ENCODE data around the gene ZBTB16. TPM values are rescaled to one million over a fixed set of nuclear protein-coding genes. Genes with fewer than 3 reads are reported as not detected.

ZBTB16 gene
- polyA plus RNA-seq, 1 donor = 2.8 TPM

- Histone ChIP-seq H3K4me3 (ENCODE audit: low read length) (no peak overlapping the region), H3K27ac (ENCODE audit: low read length) (no peak overlapping the region), H3K36me3 (ENCODE audit: control insufficient read depth, insufficient read depth, low read length) (no peaks in the 10 kb centered on the region), H3K9me3 (ENCODE audit: control insufficient read depth, low read depth, low read length) (no peaks in the 10 kb centered on the region), H3K4me1 (ENCODE audit: control insufficient read depth, insufficient read depth, low read length) (peaks cover 9% of the 10 kb centered on the region), H3K27me3 (ENCODE audit: control insufficient read depth, insufficient read depth, low read length) (no peaks in the 10 kb centered on the region)
- 90% methylated on average over 2 of the region's 8 CpGs for WGBS (ENCODE audit: insufficient coverage, low lambda C conversion rate)
- DNase-seq = no peak
These were observed 61.1 kb downstream of the ZBTB16 start for GRCh38 chr11:114120606-114121005.

GRCh38 chr11:114121138-114121537 lies 61.6 kb downstream of the ZBTB16 start:
- H3K4me3 ChIP-seq (ENCODE audit: low read length) = no peak overlapping the region
- H3K27me3 ChIP-seq (ENCODE audit: control insufficient read depth, insufficient read depth, low read length) = no peaks in the 10 kb centered on the region
- H3K4me1 ChIP-seq (ENCODE audit: control insufficient read depth, insufficient read depth, low read length) = peaks cover 8% of the 10 kb centered on the region
- no peak overlapping the region for H3K27ac ChIP-seq (ENCODE audit: low read length)
- no CpG with 5 or more reads among the region's 6 CpGs for WGBS (ENCODE audit: insufficient coverage, low lambda C conversion rate)
- H3K9me3 ChIP-seq (ENCODE audit: control insufficient read depth, low read depth, low read length) = no peaks in the 10 kb centered on the region
- no peak for DNase-seq
- no peaks in the 10 kb centered on the region for H3K36me3 ChIP-seq (ENCODE audit: control insufficient read depth, insufficient read depth, low read length)

DNA sequence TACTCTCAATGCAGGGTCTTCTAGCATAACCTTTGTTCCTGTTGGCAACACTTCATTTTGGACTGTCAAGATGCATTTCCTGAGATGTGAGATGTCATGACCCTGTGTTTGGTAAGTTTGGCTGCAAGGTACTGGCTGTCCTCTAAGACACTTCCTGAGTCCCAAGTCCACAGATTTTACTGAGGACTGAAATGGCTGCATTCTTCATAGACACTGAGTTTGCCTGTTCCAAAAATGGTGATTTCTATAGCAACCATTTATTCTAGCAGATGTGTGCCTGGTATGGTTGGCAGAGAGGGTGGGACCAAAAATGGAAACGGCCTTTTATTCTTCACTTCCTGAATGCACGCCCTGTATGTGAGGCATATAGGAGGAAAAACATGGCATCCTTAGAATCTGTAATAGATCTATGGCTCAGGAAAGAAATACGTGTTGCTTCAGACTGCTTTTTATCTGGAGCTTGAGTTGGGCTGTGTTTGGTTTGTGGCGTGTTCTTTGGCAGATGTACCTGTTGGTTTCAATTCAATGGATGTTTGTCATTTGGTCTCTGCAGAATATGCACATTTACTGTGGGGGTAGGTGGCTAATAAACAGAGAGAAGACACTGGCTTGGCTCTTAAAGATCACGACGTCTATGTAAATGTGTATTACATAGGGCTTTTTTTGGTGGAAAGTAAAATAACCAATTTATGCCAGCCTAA lies 62.4 kb downstream of the ZBTB16 start:
- no peak overlapping the region for H3K27ac ChIP-seq (ENCODE audit: low read length)
- no peaks in the 10 kb centered on the region for H3K27me3 ChIP-seq (ENCODE audit: control insufficient read depth, insufficient read depth, low read length)
- no peak overlapping the region for H3K4me3 ChIP-seq (ENCODE audit: low read length)
- DNase-seq = no peak
- H3K4me1 ChIP-seq (ENCODE audit: control insufficient read depth, insufficient read depth, low read length) = peaks cover 4% of the 10 kb centered on the region
- no peaks in the 10 kb centered on the region for H3K9me3 ChIP-seq (ENCODE audit: control insufficient read depth, low read depth, low read length)
- WGBS (ENCODE audit: insufficient coverage, low lambda C conversion rate) = 80% methylated on average over 3 of the region's 6 CpGs
- H3K36me3 ChIP-seq (ENCODE audit: control insufficient read depth, insufficient read depth, low read length) = no peaks in the 10 kb centered on the region

DNA sequence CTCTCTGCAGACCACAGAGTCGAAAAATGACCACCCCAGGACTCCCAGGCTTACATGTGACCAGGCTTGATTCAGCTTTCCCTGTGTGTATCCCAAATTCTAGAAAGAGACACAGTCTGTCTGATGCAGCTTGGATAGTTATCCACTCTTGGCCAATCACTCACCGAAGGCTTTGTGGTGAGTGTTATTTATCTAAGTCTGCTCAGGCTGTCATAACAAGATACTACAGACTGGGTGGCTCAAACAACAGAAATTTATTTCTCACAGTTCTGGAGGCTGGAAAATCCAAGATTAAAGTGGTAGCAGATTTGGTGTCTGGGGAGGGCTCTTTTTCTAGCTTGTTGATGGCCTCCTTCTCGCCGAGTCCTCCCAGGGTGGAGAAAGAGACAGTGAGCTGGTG lies 63.2 kb downstream of the ZBTB16 start:
- H3K4me1 ChIP-seq (ENCODE audit: control insufficient read depth, insufficient read depth, low read length) = no peaks in the 10 kb centered on the region
- no peak for DNase-seq
- H3K27ac ChIP-seq (ENCODE audit: low read length) = no peak overlapping the region
- no peaks in the 10 kb centered on the region for H3K27me3 ChIP-seq (ENCODE audit: control insufficient read depth, insufficient read depth, low read length)
- WGBS (ENCODE audit: insufficient coverage, low lambda C conversion rate) = no CpG with 5 or more reads among the region's 4 CpGs
- H3K36me3 ChIP-seq (ENCODE audit: control insufficient read depth, insufficient read depth, low read length) = no peaks in the 10 kb centered on the region
- no peaks in the 10 kb centered on the region for H3K9me3 ChIP-seq (ENCODE audit: control insufficient read depth, low read depth, low read length)
- H3K4me3 ChIP-seq (ENCODE audit: low read length) = no peak overlapping the region

DNA sequence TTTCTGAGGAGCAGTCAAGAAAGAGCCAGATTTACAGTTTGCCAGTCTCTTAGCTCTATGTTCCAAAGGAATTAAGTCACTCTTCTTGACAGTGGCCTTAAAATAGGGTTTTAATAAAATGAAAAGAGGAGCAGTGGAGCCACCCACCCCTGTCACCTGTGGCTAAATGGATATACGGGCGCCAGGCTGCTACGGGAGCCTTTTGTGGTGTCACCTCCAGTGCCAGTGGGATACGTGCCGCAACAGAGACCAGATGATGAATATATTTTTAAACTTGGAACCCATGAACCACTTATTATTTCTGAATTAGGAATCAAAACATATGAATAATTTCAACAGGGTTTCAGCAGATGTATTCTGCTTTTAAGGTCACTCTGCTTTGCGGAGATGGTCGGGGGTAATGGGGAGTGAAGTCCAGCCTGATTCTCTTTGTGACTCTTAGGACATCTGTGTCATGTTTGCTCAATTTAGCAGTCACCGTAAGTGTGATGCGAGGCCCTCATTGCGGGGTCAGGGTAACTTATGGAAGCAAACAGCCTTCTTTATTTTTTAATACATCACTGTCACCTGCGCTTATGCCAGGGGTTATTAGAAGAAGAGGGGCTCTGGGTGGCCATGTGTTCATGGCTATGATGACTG lies 64.3 kb downstream of the ZBTB16 start:
- no peaks in the 10 kb centered on the region for H3K4me1 ChIP-seq (ENCODE audit: control insufficient read depth, insufficient read depth, low read length)
- no peak overlapping the region for H3K27ac ChIP-seq (ENCODE audit: low read length)
- no peaks in the 10 kb centered on the region for H3K9me3 ChIP-seq (ENCODE audit: control insufficient read depth, low read depth, low read length)
- WGBS (ENCODE audit: insufficient coverage, low lambda C conversion rate) = no CpG with 5 or more reads among the region's 11 CpGs
- DNase-seq = no peak
- H3K4me3 ChIP-seq (ENCODE audit: low read length) = no peak overlapping the region
- no peaks in the 10 kb centered on the region for H3K36me3 ChIP-seq (ENCODE audit: control insufficient read depth, insufficient read depth, low read length)
- H3K27me3 ChIP-seq (ENCODE audit: control insufficient read depth, insufficient read depth, low read length) = no peaks in the 10 kb centered on the region

GRCh38 chr11:114124601-114125144 lies 65.2 kb downstream of the ZBTB16 start:
- no peak overlapping the region for H3K4me3 ChIP-seq (ENCODE audit: low read length)
- WGBS (ENCODE audit: insufficient coverage, low lambda C conversion rate) = no CpG with 5 or more reads among the region's 5 CpGs
- no peaks in the 10 kb centered on the region for H3K36me3 ChIP-seq (ENCODE audit: control insufficient read depth, insufficient read depth, low read length)
- H3K4me1 ChIP-seq (ENCODE audit: control insufficient read depth, insufficient read depth, low read length) = no peaks in the 10 kb centered on the region
- H3K9me3 ChIP-seq (ENCODE audit: control insufficient read depth, low read depth, low read length) = no peaks in the 10 kb centered on the region
- H3K27me3 ChIP-seq (ENCODE audit: control insufficient read depth, insufficient read depth, low read length) = no peaks in the 10 kb centered on the region
- DNase-seq = no peak
- H3K27ac ChIP-seq (ENCODE audit: low read length) = no peak overlapping the region

- no peaks in the 10 kb centered on the region for H3K9me3 ChIP-seq (ENCODE audit: control insufficient read depth, low read depth, low read length)
- no peaks in the 10 kb centered on the region for H3K4me1 ChIP-seq (ENCODE audit: control insufficient read depth, insufficient read depth, low read length)
- no peak overlapping the region for H3K27ac ChIP-seq (ENCODE audit: low read length)
- no peak for DNase-seq
- no peaks in the 10 kb centered on the region for H3K36me3 ChIP-seq (ENCODE audit: control insufficient read depth, insufficient read depth, low read length)
- H3K4me3 ChIP-seq (ENCODE audit: low read length) = no peak overlapping the region
- WGBS (ENCODE audit: insufficient coverage, low lambda C conversion rate) = no CpG with 5 or more reads among the region's 7 CpGs
- no peaks in the 10 kb centered on the region for H3K27me3 ChIP-seq (ENCODE audit: control insufficient read depth, insufficient read depth, low read length)
These were observed 66.0 kb downstream of the ZBTB16 start for GRCh38 chr11:114125531-114125930.

DNA sequence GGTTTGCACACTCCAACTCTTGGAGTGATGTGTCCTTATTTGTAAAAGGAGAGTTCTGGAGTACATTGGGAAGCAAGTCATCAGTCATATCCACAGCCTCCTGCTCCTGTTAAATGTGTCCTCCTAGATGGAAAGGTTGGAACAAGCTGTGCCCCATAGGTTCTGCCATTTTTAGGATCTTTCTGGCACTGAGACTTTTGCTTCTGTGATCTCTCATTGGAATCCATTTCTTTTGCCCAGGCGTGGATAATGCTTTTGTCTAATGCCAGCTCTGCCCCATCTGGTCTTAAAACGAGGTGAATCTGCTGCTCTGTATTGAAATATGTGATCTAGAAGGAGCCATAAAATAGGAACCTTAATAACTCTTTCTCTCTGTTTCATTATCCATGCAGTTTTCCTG lies 66.4 kb downstream of the ZBTB16 start:
- no peak overlapping the region for H3K27ac ChIP-seq (ENCODE audit: low read length)
- WGBS (ENCODE audit: insufficient coverage, low lambda C conversion rate) = no CpG with 5 or more reads among the region's 2 CpGs
- DNase-seq = no peak
- no peaks in the 10 kb centered on the region for H3K27me3 ChIP-seq (ENCODE audit: control insufficient read depth, insufficient read depth, low read length)
- no peak overlapping the region for H3K4me3 ChIP-seq (ENCODE audit: low read length)
- H3K36me3 ChIP-seq (ENCODE audit: control insufficient read depth, insufficient read depth, low read length) = no peaks in the 10 kb centered on the region
- H3K9me3 ChIP-seq (ENCODE audit: control insufficient read depth, low read depth, low read length) = no peaks in the 10 kb centered on the region
- H3K4me1 ChIP-seq (ENCODE audit: control insufficient read depth, insufficient read depth, low read length) = no peaks in the 10 kb centered on the region

DNA sequence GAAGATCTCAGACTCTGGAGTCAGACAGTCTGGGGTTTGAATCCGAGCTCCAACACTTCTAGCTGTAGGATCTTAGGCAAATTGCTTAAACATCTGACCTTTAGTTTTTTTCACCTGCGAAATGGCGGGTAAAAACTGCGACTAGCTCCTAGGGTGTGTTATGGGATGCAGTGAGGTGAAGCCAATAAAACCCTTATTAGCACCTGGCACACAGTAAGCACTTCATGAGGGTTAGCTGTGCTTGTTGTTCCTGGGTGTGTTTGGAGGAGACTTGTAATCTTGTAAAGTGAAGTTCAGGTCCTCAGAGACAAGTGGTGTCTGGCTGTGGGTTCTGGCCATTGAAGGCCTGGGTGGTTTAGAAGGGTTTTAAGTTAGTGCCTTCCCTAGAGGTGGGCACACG lies 68.9 kb downstream of the ZBTB16 start:
- Histone ChIP-seq H3K27me3 (ENCODE audit: control insufficient read depth, insufficient read depth, low read length) (no peaks in the 10 kb centered on the region), H3K4me3 (ENCODE audit: low read length) (no peak overlapping the region), H3K4me1 (ENCODE audit: control insufficient read depth, insufficient read depth, low read length) (no peaks in the 10 kb centered on the region), H3K27ac (ENCODE audit: low read length) (no peak overlapping the region), H3K9me3 (ENCODE audit: control insufficient read depth, low read depth, low read length) (no peaks in the 10 kb centered on the region), H3K36me3 (ENCODE audit: control insufficient read depth, insufficient read depth, low read length) (no peaks in the 10 kb centered on the region)
- no peak for DNase-seq
- WGBS (ENCODE audit: insufficient coverage, low lambda C conversion rate) = no CpG with 5 or more reads among the region's 5 CpGs

DNA sequence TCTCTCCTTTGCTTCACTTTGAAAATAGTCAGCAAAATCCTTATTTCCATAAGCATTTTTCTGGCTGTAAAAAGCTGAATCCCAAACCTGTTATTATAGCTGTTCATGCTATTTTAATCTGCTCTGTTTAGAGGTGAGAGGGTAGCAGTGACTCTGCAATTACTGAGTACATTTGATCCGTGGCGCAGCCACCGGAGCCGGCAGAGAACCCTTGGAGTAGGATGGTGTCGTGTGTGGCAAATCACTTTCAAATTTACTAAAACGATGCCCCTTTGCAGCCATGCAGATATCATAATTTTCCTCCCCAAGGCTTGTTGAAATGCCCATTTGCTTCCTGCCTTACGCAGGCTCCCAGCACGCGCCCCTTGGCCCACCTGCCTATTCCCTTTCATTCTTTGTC lies 69.6 kb downstream of the ZBTB16 start:
- H3K9me3 ChIP-seq (ENCODE audit: control insufficient read depth, low read depth, low read length) = no peaks in the 10 kb centered on the region
- DNase-seq = no peak
- H3K36me3 ChIP-seq (ENCODE audit: control insufficient read depth, insufficient read depth, low read length) = no peaks in the 10 kb centered on the region
- no peak overlapping the region for H3K4me3 ChIP-seq (ENCODE audit: low read length)
- H3K27me3 ChIP-seq (ENCODE audit: control insufficient read depth, insufficient read depth, low read length) = no peaks in the 10 kb centered on the region
- H3K27ac ChIP-seq (ENCODE audit: low read length) = no peak overlapping the region
- 100% methylated on average over 3 of the region's 9 CpGs for WGBS (ENCODE audit: insufficient coverage, low lambda C conversion rate)
- no peaks in the 10 kb centered on the region for H3K4me1 ChIP-seq (ENCODE audit: control insufficient read depth, insufficient read depth, low read length)

DNA sequence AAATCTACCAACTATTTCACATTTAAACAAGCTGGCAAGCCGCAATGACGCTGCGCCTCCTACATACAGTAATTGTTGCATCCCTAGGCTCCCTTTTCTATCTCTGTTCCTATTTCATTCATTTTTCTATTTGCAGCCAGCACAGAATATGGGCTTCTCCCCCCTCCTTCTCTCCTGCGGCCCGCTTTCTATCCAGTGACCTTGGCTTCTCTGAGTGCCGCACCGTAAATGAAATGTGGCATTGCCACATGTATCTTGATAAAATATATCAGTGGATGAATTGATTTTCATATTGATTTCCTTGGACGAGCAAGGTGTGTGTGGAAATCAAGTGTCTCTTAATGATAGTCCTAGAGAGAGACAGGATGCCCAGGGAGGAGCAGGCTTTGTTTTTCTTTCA lies 70.2 kb downstream of the ZBTB16 start:
- Histone ChIP-seq H3K4me1 (ENCODE audit: control insufficient read depth, insufficient read depth, low read length) (no peaks in the 10 kb centered on the region), H3K4me3 (ENCODE audit: low read length) (no peak overlapping the region), H3K27me3 (ENCODE audit: control insufficient read depth, insufficient read depth, low read length) (no peaks in the 10 kb centered on the region), H3K9me3 (ENCODE audit: control insufficient read depth, low read depth, low read length) (no peaks in the 10 kb centered on the region), H3K36me3 (ENCODE audit: control insufficient read depth, insufficient read depth, low read length) (no peaks in the 10 kb centered on the region), H3K27ac (ENCODE audit: low read length) (no peak overlapping the region)
- DNase-seq = no peak
- WGBS (ENCODE audit: insufficient coverage, low lambda C conversion rate) = no CpG with 5 or more reads among the region's 8 CpGs
